Vagina (tissue), 2 donors: Measurements from ENCODE around the gene KCNK10. TPM values are rescaled to one million over a fixed set of nuclear protein-coding genes. Genes with fewer than 3 reads are reported as not detected.

Experiments
- DNase-seq, 2 donors: peaks; one replicate each; pipeline ENCODE4 v3.0.0-alpha.2; 2017; ENCODE audit errors: extremely low spot score in 2 of 2
- H3K27ac ChIP-seq: fragments of 200-600 bp; sonication (generic); one replicate; pipeline ENCODE4 v1.5.1; 2019
- H3K27me3 ChIP-seq: fragments of 200-600 bp; sonication (generic); one replicate; pipeline ENCODE4 v1.5.1; 2019
- H3K36me3 ChIP-seq, 2 donors: fragments of 200-600 bp; sonication (generic); one replicate each; pipeline ENCODE4 v1.5.1; 2017 to 2019
- H3K4me1 ChIP-seq: fragments of 200-600 bp; sonication (generic); one replicate; pipeline ENCODE4 v1.5.1; 2019
- H3K4me3 ChIP-seq, 2 donors: fragments of 200-600 bp; sonication (generic); 1 replicate in 1 of 2; 2 replicates in 1 of 2; pipeline ENCODE4 v1.5.1; 2016 to 2019
- H3K9me3 ChIP-seq: fragments of 200-600 bp; sonication (generic); one replicate; pipeline ENCODE4 v1.5.1; 2019
- POLR2A ChIP-seq, 2 donors: fragments of 450-650 bp; IDR thresholded peaks; one replicate each; pipeline ENCODE4 v1.6.1; 2017; ENCODE audit warnings: antibody characterized with exemption in 2 of 2, mild to moderate bottlenecking in 2 of 2, moderate library complexity in 2 of 2
- POLR2AphosphoS5 ChIP-seq, 2 donors: sonication (generic); formaldehyde crosslinking; IDR thresholded peaks; one replicate each; pipeline ENCODE4 v1.9.0; 2017; ENCODE audit warnings: antibody characterized with exemption in 2 of 2, mild to moderate bottlenecking in 2 of 2, low read depth in 1 of 2; ENCODE audit not compliant: insufficient read depth in 1 of 2
- intact Hi-C: fragments of 100-400 bp; cut with DNase I; formaldehyde crosslinking; loops from one replicate; pipeline ENCODE4 v1.15.1; 2023
- total RNA-seq: library from RNA; depleted of rRNA; stranded (reverse); fragments of >200 nt; gene quantifications from one replicate; pipeline ENCODE4 v1.2.3, GENCODE V29; 2016
- TF ChIP-seq, protein P1 (sequence below), 3 experiments: fragments of 450-650 bp in 2 of 3; fragments of 200-600 bp in 1 of 3; sonication (generic) in 1 of 3; IDR thresholded peaks; one replicate each; pipeline ENCODE4 v1.5.1; 2017 to 2019; ENCODE audit warnings: antibody characterized with exemption in 3 of 3, mild to moderate bottlenecking in 2 of 3, moderate library complexity in 2 of 3

The KCNK10 gene
- total RNA-seq, 1 donor from 2014 or later: 0.25 TPM

DNA sequence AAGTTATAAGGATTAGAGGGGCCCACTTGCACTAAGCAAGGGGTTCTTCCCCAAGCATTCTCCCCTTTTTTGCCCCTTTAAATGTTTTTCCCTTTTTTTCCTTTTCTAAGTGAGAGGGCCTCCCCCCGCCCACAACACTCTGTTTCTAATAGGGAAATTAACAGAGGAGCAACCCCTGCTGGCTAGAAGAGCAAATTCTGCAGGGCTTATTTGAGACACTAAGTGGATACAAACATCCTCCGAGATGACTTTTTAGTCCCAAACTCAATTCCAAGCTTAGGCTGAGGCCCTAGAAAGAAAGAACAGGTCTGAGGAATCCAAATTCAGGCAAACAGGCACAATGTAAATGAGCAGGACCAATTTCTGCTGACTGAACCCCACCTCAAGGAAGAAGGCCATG lies 179.3 kb downstream of the KCNK10 start:
- Histone ChIP-seq H3K27ac (no peak overlapping the region), H3K27me3 (no peaks in the 10 kb centered on the region), H3K36me3 (no peaks in the 10 kb centered on the region), H3K4me1 (no peaks in the 10 kb centered on the region), H3K4me3 (no peak overlapping the region), H3K9me3 (no peaks in the 10 kb centered on the region)
- TF ChIP-seq POLR2AphosphoS5 (IDR thresholded peaks at IDR 0.05; ENCODE audit: insufficient read depth in 1 of 2, low read depth in 1 of 2) (no peak), POLR2A (IDR thresholded peaks at IDR 0.05) (no peak)
- TF ChIP-seq, protein P1, sequence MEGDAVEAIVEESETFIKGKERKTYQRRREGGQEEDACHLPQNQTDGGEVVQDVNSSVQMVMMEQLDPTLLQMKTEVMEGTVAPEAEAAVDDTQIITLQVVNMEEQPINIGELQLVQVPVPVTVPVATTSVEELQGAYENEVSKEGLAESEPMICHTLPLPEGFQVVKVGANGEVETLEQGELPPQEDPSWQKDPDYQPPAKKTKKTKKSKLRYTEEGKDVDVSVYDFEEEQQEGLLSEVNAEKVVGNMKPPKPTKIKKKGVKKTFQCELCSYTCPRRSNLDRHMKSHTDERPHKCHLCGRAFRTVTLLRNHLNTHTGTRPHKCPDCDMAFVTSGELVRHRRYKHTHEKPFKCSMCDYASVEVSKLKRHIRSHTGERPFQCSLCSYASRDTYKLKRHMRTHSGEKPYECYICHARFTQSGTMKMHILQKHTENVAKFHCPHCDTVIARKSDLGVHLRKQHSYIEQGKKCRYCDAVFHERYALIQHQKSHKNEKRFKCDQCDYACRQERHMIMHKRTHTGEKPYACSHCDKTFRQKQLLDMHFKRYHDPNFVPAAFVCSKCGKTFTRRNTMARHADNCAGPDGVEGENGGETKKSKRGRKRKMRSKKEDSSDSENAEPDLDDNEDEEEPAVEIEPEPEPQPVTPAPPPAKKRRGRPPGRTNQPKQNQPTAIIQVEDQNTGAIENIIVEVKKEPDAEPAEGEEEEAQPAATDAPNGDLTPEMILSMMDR (IDR thresholded peaks at IDR 0.05): no peak
- intact Hi-C loops: no loop called here
- DNase-seq: no peak

DNA sequence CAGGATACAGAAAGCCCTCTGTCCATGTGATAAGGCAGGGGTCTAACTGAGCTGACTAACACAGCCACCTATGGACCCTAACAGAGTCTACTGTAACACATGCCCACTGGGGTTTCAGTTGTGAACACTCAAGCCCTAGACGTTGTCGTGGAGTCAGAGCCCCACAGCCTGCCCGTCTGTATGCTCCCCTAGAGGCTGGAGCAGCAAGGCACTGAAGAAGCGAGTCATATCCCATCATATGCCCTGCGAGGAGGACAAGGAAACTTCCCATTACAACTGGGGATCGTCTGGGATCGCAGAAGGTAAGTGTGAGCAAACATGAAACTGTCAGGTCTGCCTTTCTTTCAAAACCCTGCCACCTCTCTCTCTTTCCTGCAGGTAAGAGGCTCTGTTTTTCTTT lies 180.1 kb downstream of the KCNK10 start:
- Histone ChIP-seq H3K27ac (no peak overlapping the region), H3K4me3 (no peak overlapping the region), H3K4me1 (no peaks in the 10 kb centered on the region), H3K36me3 (no peaks in the 10 kb centered on the region), H3K9me3 (no peaks in the 10 kb centered on the region), H3K27me3 (no peaks in the 10 kb centered on the region)
- intact Hi-C loops: no loop called here
- no peak for DNase-seq
- TF ChIP-seq POLR2AphosphoS5 (IDR thresholded peaks at IDR 0.05; ENCODE audit: insufficient read depth in 1 of 2, low read depth in 1 of 2) (no peak), POLR2A (IDR thresholded peaks at IDR 0.05) (no peak)
- TF ChIP-seq, protein P1 (IDR thresholded peaks at IDR 0.05): no peak

DNA sequence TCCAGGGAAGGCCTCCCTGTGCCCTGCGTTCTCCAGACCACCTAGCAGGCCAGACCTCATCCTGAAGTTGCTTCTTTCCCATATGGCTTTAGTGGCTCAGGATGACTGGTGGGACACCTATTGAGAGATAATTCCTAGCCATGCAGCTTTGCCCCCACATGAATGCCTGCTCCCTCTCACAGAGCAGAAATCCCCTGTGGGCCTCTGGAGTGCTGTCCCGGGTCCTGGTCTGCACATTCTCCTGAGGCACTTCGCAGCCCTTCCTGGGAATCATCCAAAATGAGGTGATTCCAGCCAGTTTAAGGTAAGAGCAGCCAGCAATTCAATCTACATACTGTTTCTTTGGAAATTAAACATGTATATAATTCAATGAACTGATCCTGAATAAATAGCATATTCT lies 182.2 kb downstream of the KCNK10 start:
- H3K4me3 ChIP-seq: no peak overlapping the region
- TF ChIP-seq, protein P1 (IDR thresholded peaks at IDR 0.05): no peak
- no peak for TF ChIP-seq POLR2AphosphoS5 (IDR thresholded peaks at IDR 0.05; ENCODE audit: insufficient read depth in 1 of 2, low read depth in 1 of 2)
- no peak overlapping the region for H3K27ac ChIP-seq
- intact Hi-C loops: no loop called here
- DNase-seq: no peak
- H3K27me3 ChIP-seq: no peaks in the 10 kb centered on the region
- no peaks in the 10 kb centered on the region for H3K9me3 ChIP-seq
- H3K36me3 ChIP-seq: no peaks in the 10 kb centered on the region
- H3K4me1 ChIP-seq: no peaks in the 10 kb centered on the region

DNA sequence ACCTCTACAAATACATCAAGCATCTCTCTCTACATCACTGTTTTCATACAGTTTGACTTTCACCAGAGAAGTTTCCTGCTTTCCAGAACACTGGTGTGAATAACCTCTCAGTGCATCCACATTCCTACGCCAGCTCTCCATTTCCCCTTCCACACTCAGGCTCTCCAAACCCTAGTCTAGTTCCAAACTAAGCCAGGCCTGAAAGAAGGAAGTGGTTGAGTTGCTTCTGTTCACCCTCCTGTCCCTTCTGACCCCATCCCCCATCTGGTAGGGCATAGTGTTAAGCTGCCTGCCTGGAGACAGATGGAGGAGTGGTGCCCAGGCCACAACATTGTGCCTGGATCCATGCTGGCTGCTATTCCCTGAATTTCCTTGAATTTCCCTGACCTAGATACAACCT lies 185.7 kb downstream of the KCNK10 start:
- Histone ChIP-seq H3K9me3 (no peaks in the 10 kb centered on the region), H3K36me3 (no peaks in the 10 kb centered on the region), H3K27me3 (no peaks in the 10 kb centered on the region), H3K4me3 (no peak overlapping the region), H3K27ac (no peak overlapping the region), H3K4me1 (no peaks in the 10 kb centered on the region)
- peak in 1 of 2 donors; percentile 12 for DNase-seq
- TF ChIP-seq, protein P1 (IDR thresholded peaks at IDR 0.05): no peak
- TF ChIP-seq POLR2A (IDR thresholded peaks at IDR 0.05): no peak
- TF ChIP-seq POLR2AphosphoS5 (IDR thresholded peaks at IDR 0.05; ENCODE audit: insufficient read depth in 1 of 2, low read depth in 1 of 2): no peak
- intact Hi-C loops: no loop called here

Other genes with a start within 250 kb of the KCNK10 start
- 9.6 TPM for gene SPATA7, start 62.4 kb upstream of the KCNK10 start, total RNA-seq
- 15.2 TPM for gene PTPN21, start 231.7 kb upstream of the KCNK10 start, total RNA-seq
- 58.4 TPM for gene ZC3H14, start 239.8 kb upstream of the KCNK10 start, total RNA-seq